Retina (tissue), 1 donor: Measurements from ENCODE around the gene HS1BP3.

Source experiments
- DNase-seq: peaks from one replicate; pipeline ENCODE4 v3.0.0-alpha.2; 2016

HS1BP3 gene

DNA sequence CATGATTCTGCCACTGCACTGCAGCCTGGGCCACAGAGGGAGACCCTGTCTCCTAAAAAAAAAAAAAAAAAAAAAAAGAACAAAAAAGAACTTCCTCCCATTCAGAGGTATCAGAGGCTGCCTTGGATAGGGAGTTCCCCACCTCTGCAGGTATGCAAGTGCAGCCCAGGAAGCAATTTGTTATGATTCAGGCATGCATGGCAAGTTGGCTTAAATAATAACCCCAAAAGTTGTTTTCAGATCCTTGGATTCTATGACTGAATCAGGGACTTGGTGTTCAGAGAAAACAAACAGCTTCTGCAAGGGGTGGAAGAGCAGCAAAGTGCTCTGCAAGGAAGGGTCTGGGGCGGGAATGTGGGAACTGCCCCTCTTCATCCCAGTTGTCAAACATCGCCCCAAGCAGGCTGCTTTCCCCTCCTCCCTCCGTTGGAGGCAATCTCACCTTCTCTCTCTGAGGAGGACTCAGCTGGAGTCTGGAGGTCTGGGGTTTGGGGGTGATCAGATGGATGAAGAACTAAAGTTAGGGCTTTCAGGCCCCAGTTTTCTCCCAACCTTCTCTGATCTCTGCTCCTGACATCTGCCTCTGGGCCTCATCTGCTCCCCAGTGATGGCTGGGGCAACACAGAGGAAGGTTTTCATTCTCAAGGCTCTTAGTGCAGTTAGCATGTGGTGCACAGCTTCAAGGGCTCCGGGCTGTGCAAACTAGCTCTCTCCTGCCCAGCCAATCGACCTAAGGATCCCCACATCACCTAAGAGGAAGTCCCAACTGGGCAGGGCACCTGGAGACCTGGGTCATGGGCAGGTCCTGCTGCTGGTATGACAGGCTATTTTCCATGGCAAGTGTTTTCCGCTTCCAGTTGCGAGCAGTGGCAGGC is 12.5 kb upstream of the HS1BP3 start:
- DNase-seq: no peak

DNA sequence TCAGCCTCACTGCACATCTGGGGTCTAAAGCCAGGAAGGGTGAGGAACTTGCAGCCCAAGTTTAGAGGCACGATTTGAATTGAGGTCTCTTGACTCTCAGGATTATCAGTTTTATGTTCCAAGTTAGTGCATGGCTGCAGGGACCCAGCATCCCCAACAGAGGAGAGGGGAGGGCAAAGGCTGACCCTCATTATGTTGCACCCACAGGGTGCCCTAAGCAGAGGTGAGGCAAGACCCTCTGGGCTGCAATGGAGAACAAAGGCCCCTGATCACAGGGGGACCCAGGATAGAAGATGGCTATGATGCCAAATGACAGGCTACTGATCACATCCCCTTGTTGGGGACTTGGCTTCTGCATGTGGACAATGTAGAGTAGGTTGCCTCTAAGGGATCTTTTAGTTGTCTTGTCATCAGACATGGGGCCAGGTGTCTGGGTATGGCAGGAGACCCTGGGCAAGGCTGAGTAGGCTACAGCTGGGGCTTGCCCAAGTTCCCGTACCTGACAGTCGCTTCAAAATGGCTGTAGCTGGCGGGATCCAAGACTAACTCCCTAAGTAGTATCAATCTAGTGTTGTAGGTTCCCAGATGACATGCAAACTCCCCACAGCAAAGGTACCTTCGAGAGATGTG is 11.5 kb upstream of the HS1BP3 start:
- DNase-seq: no peak

DNA sequence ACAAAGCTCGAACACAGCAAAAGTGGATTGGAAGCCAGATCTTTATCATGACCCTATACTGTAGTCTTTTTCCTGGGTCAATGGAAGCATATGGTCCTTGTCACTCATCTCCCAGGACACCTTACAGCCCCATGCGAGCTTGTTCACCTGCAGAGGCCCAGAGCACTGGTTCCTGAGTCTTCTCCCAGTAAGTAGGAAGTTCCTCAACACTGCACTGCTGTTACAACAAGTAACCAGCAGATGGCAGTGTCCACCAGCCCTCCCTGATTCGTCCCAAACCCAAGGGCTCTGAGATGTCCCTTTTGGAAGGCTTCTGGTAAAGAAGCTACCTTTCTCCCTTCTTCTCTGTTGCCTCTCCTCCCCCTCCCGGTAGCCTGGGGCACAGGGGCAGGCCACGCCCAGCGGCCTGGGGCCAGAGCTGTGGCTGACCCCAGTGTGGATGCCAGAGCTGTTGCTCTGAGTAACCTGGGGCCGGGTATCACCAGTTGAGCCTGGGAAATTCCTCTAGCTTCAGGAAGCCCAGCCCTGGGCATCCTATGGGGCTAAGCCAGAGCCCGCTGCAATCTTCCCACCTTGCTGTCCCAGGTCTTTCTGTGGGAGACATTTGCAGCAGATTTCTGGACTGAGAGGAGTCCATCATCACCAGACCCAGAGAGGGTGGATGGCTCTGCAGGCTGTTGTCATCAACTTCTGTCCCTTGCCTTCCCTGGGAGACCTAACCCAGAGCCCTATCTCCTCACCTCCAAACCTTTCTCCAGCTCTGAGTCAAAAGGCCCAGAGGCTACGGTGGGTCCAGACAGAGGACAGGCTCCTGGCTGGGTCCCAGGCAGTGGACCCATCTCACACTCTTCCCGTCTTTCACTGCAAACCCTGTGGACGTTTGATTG is 10.8 kb upstream of the HS1BP3 start:
- DNase-seq: peak; percentile 82

DNA sequence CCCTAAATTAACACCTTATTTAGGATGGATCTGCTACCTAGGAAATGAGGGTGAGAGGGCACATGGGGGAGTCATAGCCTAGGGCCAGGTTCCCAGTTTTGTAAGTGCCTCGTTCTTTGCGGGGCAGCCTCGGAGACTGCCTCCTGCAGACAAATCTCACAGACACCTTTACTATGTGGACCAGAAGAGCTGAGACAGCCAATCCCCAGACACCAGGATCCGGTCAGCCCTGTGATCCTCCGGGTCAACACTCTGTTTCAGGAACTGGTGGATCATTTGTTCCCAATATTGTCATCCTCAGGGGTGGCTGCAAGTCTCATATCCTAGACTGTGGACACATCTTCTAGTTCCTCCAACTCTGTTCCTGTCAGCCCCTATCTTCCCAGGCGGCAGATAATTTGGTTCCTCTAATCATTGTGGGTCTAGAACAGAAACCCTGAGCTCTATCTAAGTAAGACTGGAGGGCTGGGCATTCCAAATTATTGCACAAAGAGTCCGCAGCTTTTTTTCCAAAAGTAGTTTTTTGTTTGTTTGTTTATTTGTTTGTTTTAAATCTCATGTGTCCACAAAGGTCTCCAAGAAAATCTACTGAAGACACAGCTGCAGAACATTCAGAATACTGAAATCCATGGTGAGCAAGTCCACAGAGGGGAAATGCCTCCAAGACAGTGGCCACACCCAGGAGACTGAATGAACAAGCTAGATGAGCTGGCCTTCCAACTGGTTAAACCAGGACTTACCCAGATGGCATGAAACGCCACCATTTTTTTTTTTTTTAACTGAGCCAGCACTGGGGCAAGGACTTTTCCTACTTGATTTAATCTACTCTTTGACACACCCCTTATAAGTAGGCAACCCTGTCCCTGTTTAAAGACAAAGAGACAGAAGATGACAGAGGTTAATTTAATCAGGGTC is 9.9 kb upstream of the HS1BP3 start:
- no peak for DNase-seq

DNA sequence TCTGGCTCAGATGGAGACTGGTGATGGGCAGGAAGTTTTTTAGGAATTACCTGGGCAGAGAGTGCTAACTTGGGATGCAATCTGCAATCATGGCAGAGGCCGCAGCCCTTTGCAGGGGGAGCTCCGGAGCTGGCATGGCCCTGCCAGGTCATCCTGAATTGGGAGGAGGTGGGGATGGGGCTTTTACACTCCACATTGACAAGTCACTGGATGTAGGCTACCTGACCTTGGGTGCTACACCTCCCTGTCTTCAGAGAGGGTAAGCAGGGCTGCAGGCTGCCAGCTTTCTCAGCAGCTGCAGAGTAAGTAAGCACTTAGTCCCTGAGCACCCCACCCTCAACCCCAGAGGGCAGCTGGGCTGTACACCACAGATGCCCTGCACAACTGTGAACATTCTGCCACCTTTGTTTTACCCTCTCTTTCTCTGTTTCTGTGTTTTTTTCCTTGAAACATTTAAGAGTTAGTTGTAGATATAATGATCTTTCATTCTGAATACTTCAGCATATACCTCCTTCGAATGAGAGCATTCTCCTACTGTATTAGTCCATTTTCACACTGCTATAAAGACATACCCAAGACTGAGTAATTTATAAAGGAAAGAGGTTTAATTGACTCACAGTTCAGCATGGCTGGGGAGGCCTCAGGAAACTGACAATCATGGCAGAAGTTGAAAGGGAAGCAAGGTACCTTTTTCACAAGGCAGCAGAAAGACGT is 6.8 kb upstream of the HS1BP3 start:
- DNase-seq: no peak

DNA sequence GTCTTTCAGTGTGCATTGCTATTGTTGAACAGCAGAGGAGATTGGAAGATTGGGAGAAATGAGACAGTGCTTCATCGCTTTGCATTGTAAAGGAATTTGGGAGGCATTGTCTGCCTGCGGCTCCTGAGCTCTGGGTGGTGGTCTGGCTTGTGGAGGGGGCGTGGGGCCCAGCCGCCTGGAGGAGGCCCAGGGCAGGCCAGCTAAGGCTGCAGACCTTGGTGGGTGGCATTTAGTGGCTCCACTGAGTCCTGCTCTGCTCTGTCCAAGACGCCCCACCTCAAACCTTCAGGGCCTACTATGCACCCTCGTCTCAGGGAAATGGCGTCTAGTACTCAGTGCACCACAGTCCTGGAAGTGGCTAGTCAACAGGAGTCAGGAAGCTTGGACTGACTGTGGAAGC is 5.7 kb upstream of the HS1BP3 start:
- DNase-seq: no peak

DNA sequence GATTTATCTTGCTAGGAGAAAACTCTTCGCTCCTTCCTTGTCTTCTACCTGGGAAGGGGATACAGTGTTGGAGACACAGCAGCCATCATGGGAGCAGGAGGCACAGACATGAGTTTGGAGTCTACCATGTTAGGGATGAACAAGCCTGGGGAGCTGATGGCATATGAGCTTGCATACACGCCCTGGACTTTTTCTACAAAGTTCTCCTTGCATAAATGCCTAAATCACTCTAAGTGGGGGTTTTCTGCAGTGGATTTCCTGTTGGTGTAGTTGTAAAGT is 3.6 kb upstream of the HS1BP3 start:
- DNase-seq: no peak

DNA sequence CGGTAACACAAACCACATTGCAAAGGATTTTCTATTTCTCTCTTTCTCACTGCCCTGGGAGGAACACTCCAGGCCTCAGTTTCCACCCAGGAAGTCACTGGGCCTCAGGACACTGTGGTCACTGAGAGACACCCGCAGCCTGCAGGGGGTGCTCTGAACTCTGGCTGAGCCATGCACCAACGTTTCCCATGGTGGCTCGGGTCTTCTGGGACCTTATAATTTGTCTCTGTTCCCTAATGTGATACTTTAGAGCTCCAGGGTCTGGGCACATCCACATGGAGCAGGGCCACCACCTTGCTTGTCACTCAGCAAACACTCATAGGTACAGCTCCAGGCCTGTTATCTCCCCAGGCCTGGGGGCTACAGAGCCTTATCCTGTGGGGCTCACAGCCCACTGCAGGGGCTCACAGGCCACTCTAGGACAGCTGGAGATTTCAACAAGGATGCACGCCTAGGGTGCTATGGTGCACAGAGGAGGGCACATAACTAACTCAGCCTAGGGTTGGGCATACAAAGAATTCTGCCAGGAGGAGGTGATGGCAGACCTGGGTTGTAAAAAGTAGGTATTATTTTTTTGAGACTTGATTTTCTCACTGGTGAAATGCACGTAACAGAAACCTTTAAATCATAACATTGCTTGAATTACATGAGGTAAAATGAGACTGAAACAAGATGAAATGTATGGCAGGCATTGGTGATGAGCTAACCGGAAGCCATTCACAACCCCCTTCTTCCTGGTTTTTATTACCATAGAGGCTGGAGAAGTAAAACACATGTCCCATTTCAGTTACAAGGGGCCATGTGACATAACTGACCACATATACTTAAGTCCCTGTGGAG is 3.0 kb upstream of the HS1BP3 start:
- DNase-seq: no peak

DNA sequence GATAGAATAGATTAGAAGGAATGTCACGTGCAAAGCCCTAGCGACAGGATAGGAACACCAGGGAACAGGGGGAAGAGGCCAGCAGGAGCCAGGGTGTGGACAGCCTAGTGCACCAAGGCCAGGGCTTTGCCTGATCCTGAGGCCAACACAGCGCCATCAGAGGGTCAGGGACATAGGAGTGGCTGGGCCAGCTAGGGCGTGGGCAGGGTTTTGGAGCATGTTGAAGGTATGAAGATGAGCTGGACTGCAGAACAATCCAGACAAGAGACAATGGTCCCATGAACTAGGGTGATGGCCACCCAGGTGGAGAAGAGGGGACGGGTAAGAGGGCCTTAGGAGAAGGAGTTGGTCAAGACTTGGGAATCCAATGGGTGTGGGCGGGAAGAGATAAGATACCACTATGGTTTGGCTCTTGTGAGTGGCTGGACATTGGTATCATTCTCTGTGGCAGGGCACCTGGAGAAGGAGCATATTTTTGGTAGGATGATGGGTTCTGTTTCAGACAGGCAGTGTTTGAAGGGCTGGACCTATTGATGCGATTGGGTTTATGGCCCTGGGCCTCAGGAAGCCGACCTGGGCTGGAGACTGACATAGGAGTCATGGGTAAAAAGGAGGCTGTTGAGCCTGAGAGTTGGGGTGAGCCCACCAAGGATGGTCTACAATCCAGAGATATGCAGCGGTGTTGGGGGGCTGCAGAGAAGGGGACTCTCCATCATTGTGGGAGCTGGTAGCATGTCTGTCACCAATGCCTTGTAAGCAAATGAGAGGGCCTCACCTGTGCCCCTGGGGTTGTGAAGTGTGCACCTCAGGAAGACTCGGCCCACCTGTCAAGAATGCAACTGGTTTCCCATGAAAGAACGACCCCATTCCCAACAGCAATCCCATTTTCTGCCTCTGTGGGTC is 2.0 kb upstream of the HS1BP3 start:
- no peak for DNase-seq

DNA sequence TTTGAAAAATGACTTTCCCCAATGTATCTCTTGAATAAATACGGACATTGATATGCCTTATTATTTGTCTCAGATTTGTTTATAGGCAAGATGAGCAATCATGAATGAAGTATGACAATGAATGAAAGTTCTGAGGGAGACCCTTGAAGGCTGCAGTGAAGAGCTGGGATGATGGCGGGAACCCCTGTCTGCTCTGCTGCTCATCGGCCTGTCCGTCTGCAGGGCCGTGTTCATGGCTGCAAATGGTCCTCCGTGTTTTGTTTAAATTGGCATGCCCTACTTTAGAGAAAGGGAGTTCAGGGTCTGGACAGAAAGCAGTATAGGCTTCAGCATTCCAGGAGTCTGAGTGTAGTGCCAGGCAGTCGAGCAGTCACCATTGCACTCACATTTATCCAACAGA is 1.2 kb upstream of the HS1BP3 start:
- no peak for DNase-seq

DNA sequence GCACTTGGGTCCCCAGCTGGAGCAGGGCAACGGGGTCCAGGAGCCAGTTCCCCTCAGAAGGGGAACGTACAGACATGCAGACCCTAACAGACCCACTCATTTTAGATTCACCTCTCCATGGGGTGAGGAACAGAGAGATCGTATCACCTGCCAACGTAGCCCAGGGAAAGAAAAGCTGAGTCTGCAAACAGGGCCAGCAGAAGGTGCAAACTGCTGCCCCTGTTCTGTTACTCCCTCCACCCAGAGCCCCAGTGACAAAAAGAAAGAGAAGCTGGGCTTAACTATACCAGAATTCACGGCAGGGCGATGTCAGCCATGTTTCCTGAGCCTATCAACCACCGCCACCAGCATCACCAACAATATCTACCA is 817 bp upstream of the HS1BP3 start:
- DNase-seq: no peak

DNA sequence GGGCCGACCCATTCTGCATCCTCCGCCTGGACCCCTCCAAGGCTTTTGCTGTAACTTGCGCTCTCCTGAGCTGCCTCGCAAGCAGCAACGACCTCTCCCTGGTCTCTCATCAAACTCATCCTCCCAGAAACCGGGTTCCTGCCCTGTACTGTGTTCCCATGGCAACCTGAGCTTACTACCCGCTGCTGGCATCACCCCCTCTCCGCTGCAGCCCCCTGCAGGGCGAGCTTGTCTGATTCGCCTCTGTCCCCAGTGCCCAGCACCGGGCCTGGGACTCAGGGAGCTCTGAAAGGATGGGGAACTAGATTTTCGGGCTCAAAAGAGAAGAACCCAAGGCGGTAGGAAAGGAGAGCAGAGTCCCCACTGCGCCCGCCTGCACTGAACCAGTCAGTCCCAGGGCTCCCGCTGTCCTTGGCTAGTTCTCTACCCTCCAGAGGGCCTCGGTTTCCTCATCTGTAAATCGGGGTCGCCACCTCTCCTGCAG is 463 bp downstream of the HS1BP3 start:
- DNase-seq: no peak

DNA sequence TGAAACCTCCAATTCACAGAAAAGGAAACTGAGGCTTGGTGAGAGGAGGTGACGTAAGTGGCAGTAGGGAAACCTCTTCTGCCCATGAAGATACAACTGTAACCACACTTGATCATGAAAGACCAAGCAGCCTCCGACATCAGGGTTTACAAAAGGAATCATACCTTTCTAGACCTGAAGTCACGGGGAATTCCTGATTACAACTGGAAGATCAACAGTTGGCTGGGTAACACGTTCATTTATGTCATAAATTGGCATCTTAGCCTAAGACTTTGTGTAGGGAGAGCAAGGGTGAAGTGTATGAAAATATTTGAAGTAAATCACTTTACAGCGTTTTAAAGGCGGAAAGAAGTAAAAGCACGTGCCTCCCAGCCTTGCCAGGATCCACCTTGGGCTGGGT is 922 bp downstream of the HS1BP3 start:
- DNase-seq: no peak

DNA sequence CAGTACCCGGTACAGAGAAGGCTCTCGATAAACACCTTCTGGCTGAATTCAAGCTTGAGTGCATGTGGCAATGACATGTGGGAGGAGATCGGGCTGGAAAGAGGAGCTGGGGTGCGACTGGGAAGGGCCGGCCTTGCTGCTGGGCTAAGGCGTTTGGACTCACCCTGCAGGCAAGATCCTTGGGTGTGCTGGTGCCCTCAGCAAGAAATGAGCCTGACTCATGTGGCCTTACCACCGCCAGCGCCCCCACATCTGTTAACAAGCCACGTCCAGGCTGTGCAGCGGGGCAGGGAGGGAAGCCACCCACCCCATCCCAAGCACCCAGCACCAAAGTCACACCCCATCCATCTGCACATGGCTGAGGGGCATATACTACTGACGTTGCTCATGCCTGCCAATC is 1.3 kb downstream of the HS1BP3 start:
- no peak for DNase-seq

DNA sequence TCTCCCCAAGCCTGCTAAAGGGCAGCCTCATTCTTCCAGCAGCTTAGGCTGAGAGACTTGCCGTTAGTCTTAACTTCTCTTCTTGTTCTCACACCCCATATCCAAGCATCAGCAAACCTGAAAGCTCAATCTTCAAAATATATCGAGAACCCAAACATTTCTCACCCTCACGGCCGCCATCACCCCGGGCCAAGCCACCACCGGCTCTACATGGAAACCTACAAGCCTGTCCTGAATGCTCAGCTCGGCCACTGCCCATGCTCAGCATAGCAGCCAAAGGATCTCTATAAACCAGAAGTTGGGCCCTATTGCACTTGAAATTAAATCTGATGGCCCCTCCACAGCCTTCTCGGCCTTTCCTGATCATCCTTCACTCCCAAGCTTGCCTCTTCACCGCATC is 2.1 kb downstream of the HS1BP3 start:
- no peak for DNase-seq

DNA sequence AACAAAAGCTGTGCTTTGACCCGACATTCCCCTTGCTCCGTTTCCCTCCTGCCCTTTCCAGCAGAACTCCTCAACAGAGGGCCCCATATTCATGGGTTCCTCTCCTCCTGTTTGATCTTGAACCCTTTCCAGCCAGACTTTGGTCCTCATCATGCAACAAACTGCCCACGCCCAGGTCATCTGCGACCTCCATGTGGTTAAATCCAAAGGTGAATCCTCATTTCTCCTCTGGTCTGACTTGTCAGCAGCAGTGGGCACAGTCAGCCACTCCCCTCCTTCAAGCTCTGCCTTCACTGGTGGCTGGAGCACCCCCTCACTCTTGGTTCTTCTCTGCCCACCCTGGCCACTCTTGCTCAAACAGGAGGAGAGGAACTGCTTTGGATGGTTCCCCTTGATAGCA is 2.7 kb downstream of the HS1BP3 start:
- no peak for DNase-seq

DNA sequence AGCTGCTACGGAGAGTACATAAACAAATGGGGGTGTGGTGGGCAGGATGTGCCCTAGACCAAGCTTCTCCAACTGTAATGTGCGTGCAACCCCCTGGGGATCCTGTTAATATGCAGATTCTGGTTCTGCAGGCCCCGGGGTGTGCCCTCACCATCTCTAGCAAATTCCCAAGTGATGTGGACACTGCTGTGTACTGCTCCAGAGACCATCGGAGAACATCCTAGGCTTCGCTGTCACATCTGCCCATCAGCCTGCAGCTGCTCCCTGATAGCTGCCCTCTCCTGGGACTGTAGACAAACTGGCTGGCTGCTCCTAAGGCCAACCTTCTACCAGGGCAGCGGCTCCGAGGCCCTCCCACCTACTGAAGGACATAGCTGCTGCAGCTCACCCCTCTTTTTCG is 3.2 kb downstream of the HS1BP3 start:
- no peak for DNase-seq

DNA sequence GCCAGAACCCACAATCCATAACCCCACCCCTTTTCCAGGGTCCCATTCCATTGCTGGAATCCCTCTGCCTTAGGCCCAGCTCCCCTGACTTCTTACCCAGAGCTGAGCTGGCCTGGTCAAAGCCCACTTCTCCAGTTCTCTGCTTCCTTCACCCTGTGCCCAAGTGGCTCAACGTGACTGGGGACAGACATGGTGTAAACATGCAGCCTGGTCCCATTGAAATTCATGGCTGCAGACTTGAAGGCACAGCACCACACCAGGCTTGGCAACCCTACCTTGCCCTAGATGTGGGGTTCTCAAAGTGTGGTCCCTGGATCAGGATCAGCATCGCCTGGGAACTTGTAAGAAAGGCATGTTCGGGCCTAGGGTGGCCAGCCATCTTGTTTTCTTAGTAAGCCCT is 3.7 kb downstream of the HS1BP3 start:
- no peak for DNase-seq

DNA sequence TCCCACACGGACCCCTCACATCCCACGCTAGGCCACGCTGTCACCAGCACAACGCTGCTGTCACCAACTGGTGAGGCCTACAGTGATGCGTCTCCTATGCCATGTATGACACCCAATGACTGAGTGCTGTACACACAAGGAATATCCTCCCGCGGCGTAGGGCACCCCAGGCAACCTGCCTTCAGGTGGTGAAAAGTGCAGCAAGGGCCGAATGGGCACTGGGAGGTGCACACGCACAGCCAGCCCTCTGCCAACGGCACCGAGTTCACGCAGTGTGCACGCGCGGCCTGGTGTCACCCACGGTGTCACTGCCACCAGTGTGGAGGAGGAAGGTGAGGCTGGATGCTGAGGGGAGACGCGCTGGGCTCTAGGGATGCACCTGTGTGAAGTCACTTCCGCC is 4.5 kb downstream of the HS1BP3 start:
- DNase-seq: no peak

DNA sequence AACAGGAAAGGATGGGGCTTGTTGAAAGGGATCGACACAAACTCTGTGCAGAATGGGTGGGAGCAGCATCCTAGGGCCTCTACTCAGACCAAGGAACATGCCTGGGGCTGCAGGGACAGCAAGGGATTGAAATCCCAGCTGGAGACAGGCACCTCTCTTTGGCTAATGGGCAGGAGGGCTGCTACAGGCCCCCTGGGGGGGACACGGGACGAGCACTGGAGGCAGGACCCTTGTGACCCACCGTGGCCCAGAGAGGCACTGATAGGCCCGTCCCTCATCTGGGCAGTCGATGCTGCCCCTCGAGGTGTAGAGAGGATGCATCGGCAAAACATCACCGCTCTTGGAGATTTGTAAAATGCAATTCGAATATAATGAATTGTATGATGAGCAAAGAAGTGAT is 5.1 kb downstream of the HS1BP3 start:
- no peak for DNase-seq
